Progenitor cell of endocrine pancreas (in vitro differentiated cells): Measurements from ENCODE around the gene OGDHL. TPM values are rescaled to one million over a fixed set of nuclear protein-coding genes. Genes with fewer than 3 reads are reported as not detected.

ENCODE experiments used
- DNase-seq: peaks from one replicate; pipeline ENCODE4 v3.0.0; 2021; ENCODE audit warnings: low spot score; ENCODE audit not compliant: unreplicated experiment
- H3K27ac Mint-ChIP-seq: 2 replicates; pipeline ENCODE4 v1.8.0; 2021; ENCODE audit warnings: mild to moderate bottlenecking, moderate library complexity, mixed read lengths
- H3K27me3 Mint-ChIP-seq: 2 replicates; pipeline ENCODE4 v1.8.0; 2021; ENCODE audit warnings: mixed read lengths
- H3K36me3 Mint-ChIP-seq: 2 replicates; pipeline ENCODE4 v1.8.0; 2022; ENCODE audit warnings: mixed read lengths; ENCODE audit not compliant: insufficient read depth
- H3K4me1 Mint-ChIP-seq: 2 replicates; pipeline ENCODE4 v1.8.0; 2021; ENCODE audit warnings: low read depth, mixed read lengths
- H3K4me3 Mint-ChIP-seq: 2 replicates; pipeline ENCODE4 v1.8.0; 2021; ENCODE audit warnings: low read depth, mild to moderate bottlenecking, moderate library complexity, mixed read lengths
- H3K9me3 Mint-ChIP-seq: 2 replicates; pipeline ENCODE4 v1.8.0; 2021; ENCODE audit warnings: low read depth, mixed read lengths
- CTCF ChIP-seq: fragments of 200-600 bp; sonication (generic); IDR thresholded peaks from one replicate; pipeline ENCODE4 v1.5.0; 2021; ENCODE audit warnings: antibody characterized with exemption, mild to moderate bottlenecking; ENCODE audit not compliant: unreplicated experiment
- long read RNA-seq: library from polyadenylated mRNA; unstranded; transcript quantifications from one replicate; pipeline ENCODE4 v2.0.0, GENCODE V29; 2020
- total RNA-seq: library from RNA; stranded (reverse); gene quantifications from 2 replicates; pipeline ENCODE4 v1.2.1, GENCODE V29; 2021

Gene OGDHL
- 9.1 and 11.7 TPM in 2 replicates for total RNA-seq
- long read RNA-seq, transcript OGDHL-201 (23 exons, 3,704 nt) = major isoform, 6 of 11 reads
- long read RNA-seq, partial matches to known transcripts = 3 of 11 reads
- long read RNA-seq, other reads (novel, unspliced or antisense) = 1 of 11 reads

GRCh38 chr10:49761789-49762565 is at the start of gene OGDHL:
Gene OGDHL (minus strand): TSS chr10:49762323. CDS start chr10:49758592, 3,731 bp downstream.
- Mint-ChIP-seq H3K27ac (no peak within 1 kb of the TSS), H3K36me3 (no peaks in the 10 kb centered on the region), H3K27me3 (peaks cover 27% of the 10 kb centered on the region), H3K9me3 (peaks cover 8% of the 10 kb centered on the region), H3K4me3 (peak within 1 kb of the TSS; percentile 67), H3K4me1 (no peaks in the 10 kb centered on the region)
- peak; percentile 88 for DNase-seq
- peak; percentile 9 for TF ChIP-seq CTCF

GRCh38 chr10:49803988-49804387 is 41.9 kb upstream of the OGDHL start:
- Mint-ChIP-seq H3K27ac (no peak overlapping the region), H3K9me3 (peaks cover 5% of the 10 kb centered on the region), H3K4me1 (no peaks in the 10 kb centered on the region), H3K36me3 (peaks cover 3% of the 10 kb centered on the region), H3K4me3 (no peak overlapping the region), H3K27me3 (peaks cover 4% of the 10 kb centered on the region)
- DNase-seq = no peak
- TF ChIP-seq CTCF = no peak

- TF ChIP-seq CTCF = no peak
- H3K4me3 Mint-ChIP-seq = no peak overlapping the region
- DNase-seq = no peak
- no peaks in the 10 kb centered on the region for H3K36me3 Mint-ChIP-seq
- no peak overlapping the region for H3K27ac Mint-ChIP-seq
- peaks cover 6% of the 10 kb centered on the region for H3K27me3 Mint-ChIP-seq
- no peaks in the 10 kb centered on the region for H3K4me1 Mint-ChIP-seq
- no peaks in the 10 kb centered on the region for H3K9me3 Mint-ChIP-seq
These were observed 36.2 kb upstream of the OGDHL start for GRCh38 chr10:49798275-49798674.

GRCh38 chr10:49791100-49791499 is 29.0 kb upstream of the OGDHL start:
- Mint-ChIP-seq H3K4me1 (no peaks in the 10 kb centered on the region), H3K4me3 (no peak overlapping the region), H3K9me3 (no peaks in the 10 kb centered on the region), H3K27ac (no peak overlapping the region), H3K27me3 (peaks cover 3% of the 10 kb centered on the region), H3K36me3 (no peaks in the 10 kb centered on the region)
- DNase-seq = no peak
- no peak for TF ChIP-seq CTCF

- DNase-seq = no peak
- H3K27ac Mint-ChIP-seq = no peak overlapping the region
- no peak overlapping the region for H3K4me3 Mint-ChIP-seq
- no peaks in the 10 kb centered on the region for H3K9me3 Mint-ChIP-seq
- TF ChIP-seq CTCF = no peak
- H3K4me1 Mint-ChIP-seq = peaks cover 8% of the 10 kb centered on the region
- H3K27me3 Mint-ChIP-seq = peaks cover 11% of the 10 kb centered on the region
- H3K36me3 Mint-ChIP-seq = no peaks in the 10 kb centered on the region
These were observed 22.6 kb upstream of the OGDHL start for GRCh38 chr10:49784681-49785080.
